Omental fat pad (tissue), 4 donors: ENCODE measurements around the gene LAMC1. TPM values are rescaled to one million over a fixed set of nuclear protein-coding genes. Genes with fewer than 3 reads are reported as not detected.

Experiments
- ATAC-seq: fragments of 150-250 bp; one replicate; pipeline ENCODE4 v1.9.1; 2016; ENCODE audit warnings: mild to moderate bottlenecking, moderate library complexity; ENCODE audit not compliant: low FRiP score
- DNase-seq: peaks from one replicate; pipeline ENCODE4 v3.0.0-alpha.2; 2019; ENCODE audit warnings: low spot score
- total RNA-seq, 4 donors: library from RNA; depleted of rRNA; stranded (reverse); fragments of >200 nt; gene quantifications; one replicate each; pipeline ENCODE4 v1.1.0, GENCODE V29; 2016
- TF ChIP-seq, protein P1 (sequence below), 3 donors: fragments of 450-650 bp; IDR thresholded peaks; one replicate each; pipeline ENCODE4 v1.5.1; 2016 to 2017; ENCODE audit warnings: antibody characterized with exemption in 3 of 3, mild to moderate bottlenecking in 3 of 3, moderate library complexity in 2 of 3

Gene LAMC1
- total RNA-seq, 4 donors from 2014 or later = 377 to 829 (median 461) TPM

DNA sequence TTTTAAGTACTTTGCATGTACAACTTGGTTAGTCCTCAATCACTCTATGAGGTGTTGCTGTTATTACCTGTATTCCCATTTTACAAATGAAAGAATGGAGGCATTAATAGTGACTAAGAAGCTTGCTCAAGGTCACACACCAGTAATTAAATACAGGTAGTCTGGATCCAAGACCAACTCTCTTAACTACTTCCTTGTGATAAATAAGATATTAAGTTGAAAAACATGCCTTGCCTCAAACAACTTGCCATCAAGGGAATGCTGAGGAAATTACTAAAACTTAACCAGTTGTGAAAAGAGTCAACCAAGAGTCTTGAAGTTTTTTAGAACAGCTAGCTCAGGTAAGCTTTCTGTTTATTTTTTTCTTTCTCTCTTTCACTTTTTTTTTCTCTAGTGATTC lies 21.0 kb upstream of the LAMC1 start:
- TF ChIP-seq, protein P1, sequence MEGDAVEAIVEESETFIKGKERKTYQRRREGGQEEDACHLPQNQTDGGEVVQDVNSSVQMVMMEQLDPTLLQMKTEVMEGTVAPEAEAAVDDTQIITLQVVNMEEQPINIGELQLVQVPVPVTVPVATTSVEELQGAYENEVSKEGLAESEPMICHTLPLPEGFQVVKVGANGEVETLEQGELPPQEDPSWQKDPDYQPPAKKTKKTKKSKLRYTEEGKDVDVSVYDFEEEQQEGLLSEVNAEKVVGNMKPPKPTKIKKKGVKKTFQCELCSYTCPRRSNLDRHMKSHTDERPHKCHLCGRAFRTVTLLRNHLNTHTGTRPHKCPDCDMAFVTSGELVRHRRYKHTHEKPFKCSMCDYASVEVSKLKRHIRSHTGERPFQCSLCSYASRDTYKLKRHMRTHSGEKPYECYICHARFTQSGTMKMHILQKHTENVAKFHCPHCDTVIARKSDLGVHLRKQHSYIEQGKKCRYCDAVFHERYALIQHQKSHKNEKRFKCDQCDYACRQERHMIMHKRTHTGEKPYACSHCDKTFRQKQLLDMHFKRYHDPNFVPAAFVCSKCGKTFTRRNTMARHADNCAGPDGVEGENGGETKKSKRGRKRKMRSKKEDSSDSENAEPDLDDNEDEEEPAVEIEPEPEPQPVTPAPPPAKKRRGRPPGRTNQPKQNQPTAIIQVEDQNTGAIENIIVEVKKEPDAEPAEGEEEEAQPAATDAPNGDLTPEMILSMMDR (IDR thresholded peaks at IDR 0.05) = no peak
- DNase-seq (no peak), ATAC-seq (no peak)

DNA sequence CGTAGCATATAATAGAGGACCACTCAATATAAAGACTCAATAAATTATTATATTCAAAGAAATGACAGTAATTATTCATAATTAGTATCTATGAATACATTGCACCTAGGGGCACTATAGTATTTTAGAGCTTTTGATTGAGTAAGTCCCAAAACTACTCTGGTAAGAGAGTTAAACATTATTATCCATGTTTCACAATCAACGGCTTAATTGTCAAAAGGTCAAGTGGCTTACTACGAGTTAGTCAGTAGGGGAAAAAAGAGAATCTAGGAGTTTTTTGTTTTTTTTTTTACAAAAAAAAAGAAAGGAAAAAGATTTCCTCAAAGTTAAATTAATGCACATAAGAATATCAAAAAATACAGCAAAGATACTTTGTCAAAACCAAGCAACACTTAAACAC lies 20.4 kb upstream of the LAMC1 start:
- no peak for ATAC-seq
- DNase-seq = no peak
- TF ChIP-seq, protein P1 (IDR thresholded peaks at IDR 0.05) = no peak

DNA sequence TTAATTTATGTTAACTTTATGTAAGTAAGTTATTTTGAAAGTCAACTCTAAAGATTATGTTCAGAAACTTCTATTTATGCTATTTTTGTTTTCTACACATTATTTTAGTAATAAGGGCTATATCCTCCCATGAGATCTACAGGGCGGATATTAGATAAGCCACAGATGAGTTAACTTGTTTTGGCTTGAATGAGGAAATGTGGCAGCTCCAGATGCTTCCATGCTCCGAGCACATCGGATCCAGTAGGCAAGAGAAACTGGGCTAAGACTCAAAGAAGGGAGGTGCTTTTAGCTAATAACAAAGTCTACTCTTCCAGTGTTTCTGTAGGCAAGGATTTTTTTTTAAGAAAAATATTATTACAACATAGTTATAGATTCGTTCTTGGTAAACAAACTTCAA lies 20.0 kb upstream of the LAMC1 start:
- TF ChIP-seq, protein P1 (IDR thresholded peaks at IDR 0.05) = no peak
- no peak for ATAC-seq
- no peak for DNase-seq

DNA sequence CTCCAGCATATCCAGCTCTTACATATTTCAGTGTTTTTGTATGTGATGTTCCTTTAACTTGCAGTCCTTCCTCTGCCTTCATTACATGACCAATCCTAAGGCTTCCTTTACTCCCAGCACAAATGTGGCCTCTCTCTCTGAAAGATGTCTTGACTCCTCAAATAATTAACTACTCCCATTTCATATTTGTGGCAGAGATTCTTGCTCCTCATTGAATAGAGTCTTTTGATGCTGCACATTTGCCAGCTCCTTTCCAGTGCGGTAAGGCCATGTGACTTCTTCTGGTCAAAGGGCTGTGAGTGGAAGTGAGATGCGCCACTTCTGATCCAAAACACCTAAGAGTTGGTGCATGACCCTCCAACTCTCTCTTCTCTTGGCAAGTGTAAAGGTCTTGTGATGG lies 19.1 kb upstream of the LAMC1 start:
- DNase-seq = no peak
- TF ChIP-seq, protein P1 (IDR thresholded peaks at IDR 0.05) = no peak
- ATAC-seq = no peak

DNA sequence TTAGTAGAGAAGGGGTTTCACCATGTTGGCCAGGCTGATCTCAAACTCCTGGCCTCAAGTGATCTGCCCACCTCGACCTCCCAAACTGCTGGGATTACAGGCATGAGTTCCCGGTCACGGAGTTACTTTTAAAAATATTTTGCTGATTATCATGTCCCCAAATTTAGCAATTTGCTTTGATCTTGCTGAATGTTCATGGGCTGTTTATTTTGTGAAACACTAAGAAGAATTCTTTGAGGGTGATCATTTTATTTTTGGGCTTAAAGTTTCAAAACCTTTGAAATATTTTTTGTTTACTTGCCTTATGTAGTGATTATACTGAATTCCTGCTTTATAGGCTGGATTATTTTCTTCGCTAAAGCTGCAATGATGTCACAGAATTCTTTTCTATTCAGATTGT lies 11.4 kb upstream of the LAMC1 start:
- DNase-seq (no peak), ATAC-seq (no peak)
- TF ChIP-seq, protein P1 (IDR thresholded peaks at IDR 0.05) = no peak

DNA sequence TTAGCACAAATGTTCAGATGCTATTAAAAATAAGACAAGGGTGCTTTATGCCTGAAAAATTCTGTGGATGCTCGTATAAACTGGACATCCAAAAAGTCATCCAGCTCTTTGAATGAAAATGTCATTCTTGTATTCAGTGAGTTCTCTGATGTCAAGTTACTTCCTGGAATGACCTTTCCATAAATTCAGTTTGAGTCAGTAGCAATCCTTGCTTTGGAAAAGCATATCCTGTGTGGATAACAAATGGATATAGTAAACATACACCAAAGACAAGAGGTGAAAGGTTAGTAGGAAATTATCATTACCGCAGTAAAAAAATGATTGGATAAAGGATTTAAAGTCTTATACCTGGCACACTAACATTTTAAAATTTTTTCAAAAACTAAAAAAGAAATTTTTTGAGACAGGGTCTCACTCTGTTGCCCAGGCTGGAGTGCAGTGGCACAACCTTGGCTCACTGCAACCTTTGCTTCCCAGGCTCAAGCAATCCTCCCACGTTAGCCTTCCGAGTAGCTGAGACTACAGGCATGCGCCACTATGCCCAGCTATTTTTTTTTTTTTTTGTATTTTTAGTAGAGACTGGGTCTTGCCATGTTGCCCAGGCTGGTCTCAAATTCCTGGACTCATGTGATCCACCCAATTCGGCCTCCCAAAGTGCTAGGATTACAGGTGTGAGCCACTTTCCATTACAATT lies 10.8 kb upstream of the LAMC1 start:
- no peak for DNase-seq
- TF ChIP-seq, protein P1 (IDR thresholded peaks at IDR 0.05) = no peak
- ATAC-seq = no peak

DNA sequence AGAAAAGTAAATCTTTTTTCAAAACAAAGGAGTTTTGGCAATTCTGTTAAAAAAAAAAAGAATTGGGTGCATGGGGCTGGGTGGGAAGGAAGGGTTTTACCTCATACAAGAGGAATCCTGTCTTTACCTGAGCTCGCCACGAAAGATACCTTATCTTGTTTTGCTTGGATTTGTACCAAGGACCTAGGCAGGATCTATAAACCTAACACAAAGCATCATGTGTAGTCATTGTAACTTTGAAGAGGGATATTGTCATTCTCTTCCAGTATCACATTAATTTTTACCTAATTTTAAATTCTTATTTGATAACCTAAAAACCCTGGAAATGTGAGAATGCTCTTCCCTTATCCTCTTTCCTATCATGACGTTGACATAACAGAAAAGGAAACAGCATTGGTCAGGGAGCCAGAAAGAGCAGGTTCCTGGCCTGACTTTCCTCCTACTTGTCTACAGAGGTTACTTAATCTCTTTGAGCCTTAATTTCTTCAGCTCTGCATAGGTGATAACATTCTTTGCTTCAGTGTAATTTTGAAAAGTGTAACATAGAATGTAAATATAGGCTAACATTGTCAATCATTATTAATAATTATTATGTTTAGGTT lies 4.0 kb upstream of the LAMC1 start:
- TF ChIP-seq, protein P1 (IDR thresholded peaks at IDR 0.05) = no peak
- DNase-seq (no peak), ATAC-seq (no peak)
